Germinal center (tissue), 1 donor: ENCODE data around the gene MAP2.

ENCODE experiments used
- DNase-seq: peaks from one replicate; pipeline ENCODE4 v3.0.0; 2012; ENCODE audit warnings: mixed read lengths, low spot score

MAP2 gene

DNA sequence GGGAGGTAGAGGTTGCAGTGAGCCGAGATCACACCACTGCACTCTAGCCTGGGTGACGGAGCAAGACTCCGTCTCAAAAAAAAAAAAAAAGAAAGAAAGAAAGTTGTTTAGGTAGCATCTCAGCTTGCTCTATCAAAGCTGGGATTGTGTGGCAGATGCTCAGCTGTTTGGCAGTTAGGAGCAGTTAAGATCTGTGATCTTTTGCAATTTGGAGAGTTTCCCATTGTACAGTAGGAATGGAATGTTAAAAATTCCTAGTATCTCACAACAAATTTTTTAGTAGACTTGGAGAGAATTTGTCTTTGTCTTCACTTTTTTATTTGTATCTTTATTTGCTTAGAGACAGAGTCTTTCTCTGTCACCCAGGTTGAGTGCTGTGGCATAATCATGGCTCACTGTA is 224.9 kb downstream of the MAP2 start:
- DNase-seq, result no peak

DNA sequence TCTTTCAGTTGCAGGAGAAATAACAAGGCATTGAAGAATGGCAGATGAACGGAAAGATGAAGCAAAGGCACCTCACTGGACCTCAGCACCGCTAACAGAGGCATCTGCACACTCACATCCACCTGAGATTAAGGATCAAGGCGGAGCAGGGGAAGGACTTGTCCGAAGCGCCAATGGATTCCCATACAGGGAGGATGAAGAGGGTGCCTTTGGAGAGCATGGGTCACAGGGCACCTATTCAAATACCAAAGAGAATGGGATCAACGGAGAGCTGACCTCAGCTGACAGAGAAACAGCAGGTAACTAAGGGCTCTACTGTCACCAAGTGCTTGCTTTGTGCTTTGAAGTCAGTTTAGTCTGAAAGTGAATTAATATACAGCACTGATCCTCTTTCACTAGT is 229.3 kb downstream of the MAP2 start:
- no peak for DNase-seq

DNA sequence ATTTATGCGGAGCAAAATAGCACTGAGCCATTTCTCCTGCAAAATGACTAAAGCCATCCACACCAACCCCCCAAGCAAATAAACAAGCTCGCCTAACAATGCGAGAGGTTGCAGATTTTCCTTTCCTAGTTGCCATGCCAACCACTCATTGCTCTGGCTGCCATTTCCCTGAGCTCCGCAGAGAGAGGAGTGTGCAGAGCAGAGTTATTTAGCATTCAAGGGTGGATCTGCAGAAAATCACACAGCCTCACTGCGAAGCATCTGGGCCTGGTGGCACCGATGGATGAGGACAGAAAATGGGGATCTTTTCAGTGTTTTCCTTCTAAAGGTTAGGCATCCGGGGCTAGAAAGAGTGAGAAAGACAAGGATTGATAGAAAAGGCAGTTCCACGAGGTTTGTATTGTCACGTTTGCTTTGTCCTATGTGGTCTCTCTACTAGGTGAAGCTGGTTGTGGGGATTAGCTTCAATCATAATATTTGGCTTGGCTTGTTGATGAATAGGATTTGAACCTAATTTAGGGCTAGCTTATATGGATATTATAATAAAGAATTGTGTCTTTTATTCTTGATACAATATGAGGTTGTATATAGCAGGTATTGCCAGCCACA is 237.5 kb downstream of the MAP2 start:
- no peak for DNase-seq

DNA sequence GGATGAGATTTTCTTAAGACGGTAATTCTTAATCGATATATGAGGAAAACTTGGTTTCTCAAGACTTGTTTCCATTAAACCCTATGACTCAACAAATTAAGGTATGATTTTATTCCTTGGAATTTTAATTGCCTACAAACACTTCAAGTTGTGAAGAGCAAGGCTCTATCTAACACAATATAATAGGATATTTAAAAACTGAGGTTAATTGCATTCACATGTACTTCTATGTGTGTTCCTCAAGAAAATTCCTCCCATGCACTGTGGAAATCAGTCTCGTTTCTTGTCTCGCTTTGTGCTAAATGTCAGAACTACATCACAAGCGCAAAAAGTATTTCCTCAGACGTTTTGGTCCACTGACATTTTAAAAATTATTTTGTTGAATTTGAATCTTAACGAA is 238.2 kb downstream of the MAP2 start:
- no peak for DNase-seq

DNA sequence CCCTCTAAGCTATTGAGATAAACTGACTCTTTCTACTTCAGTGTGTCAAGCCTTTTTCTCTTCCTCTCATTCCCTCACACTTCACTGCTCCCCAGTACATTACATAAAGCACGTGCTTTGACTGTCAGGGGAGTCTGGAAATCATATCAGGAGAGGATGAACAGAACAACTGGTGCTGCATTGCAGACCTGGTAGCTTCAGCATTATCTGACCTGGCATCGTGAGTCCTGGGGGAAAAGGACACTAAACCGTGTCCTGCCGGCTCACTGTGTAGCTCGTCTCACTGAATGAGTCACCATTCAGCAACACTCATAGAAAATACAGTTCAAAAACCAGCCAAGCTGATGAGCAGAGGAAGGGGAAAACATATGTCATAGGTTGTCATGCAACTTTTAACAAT is 239.3 kb downstream of the MAP2 start:
- no peak for DNase-seq

DNA sequence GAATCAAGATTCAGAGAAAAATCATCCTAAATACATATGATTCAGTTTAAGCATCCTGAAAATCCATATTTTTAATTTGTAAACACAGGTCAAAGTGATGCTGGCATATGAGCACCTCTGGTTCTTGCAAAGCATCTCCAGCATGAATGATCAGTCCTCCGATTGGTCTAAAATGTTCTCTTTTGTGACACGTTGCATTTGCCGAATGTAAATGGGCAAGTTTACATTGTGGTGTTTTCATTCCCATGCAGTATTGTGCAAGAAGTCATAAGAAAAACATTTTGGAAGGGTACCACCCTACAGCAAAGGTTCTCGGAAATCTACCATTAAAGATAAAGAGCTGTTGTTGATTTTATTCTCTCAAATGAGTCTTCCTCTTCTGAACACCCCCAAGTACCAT is 239.8 kb downstream of the MAP2 start:
- DNase-seq, result no peak

DNA sequence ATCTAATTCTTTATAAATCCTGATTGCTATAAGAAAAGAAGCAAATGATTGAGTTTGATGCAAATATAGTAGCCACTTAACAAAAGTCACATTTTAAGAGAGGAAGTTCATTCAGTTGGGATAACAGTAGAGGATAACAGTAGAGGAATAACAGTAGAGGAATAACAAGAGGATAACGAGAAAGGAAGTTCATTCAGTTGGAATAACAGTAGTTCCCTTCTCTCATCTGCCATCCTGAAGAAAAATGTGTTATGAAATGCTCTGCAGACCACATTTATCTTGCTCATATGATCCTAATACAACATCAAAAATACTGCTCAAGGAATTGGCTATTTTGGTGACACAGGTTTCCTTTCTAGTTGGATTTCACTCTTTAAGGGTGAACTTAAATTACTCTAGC is 242.4 kb downstream of the MAP2 start:
- no peak for DNase-seq

DNA sequence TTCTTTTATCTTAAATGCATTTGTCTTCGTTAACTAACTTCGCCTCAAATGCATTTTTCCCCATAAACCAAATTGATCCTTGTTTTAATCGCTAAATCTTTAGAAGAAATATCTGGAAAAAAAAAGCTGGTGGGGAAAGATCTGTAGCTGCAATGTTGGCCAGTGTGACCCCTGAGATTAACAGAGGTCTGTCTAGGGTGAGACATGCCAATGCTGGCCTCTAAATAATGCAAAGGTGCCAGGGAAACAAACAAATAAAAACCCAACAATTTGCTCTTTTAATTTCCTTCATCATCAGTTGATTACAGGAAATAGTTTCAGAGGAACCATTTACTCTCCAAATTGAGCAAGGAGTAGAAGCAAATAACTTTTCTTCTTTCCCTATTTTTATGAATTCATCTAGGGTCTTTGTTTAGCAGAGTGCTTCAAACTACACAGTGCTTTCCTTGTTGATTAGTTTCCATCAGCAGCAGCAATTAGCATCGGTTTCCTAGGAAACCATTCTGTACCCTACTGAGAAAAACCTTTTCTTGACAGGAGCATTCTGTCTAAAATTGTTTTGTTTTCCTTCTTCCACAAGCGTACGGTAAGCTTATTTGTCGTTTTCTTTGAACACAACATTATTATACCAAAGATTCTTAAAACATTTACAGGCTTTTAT is 247.3 kb downstream of the MAP2 start:
- DNase-seq, result no peak

DNA sequence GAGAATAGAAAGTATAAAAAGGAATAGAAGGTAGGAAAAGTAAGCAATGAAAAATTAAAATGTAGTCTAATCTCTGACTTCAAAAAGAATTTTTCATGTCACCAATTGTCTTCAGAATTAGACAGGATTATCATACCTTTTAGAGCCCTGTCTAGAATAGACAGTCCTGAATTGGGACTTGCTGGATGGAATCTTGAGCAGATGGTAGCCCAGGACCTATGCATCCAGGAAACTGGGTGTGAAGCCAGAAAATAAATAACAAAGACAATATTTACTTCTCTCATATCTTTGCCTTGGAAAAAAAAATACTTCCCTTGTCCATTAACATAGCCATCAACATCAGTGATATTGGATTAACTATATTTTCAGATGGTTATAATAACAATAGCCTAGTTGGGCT is 250.0 kb downstream of the MAP2 start:
- no peak for DNase-seq

DNA sequence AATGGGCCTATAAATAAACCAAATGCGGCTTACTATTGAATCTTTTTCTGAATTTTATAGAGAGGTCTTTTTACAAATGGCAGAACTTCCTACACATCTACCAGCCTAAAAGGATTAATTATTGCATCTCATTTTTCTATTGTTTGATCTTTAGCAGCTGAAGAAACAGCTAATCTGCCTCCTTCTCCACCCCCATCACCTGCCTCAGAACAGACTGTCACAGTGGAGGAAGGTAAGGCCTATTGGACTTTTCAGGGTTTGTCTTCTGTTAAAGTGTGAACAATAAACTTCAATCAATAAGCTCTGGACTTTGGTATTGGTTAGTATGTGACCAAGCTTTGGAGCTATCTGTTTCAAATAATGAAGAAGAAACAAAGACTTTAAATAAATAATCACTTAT is 256.7 kb downstream of the MAP2 start:
- no peak for DNase-seq

DNA sequence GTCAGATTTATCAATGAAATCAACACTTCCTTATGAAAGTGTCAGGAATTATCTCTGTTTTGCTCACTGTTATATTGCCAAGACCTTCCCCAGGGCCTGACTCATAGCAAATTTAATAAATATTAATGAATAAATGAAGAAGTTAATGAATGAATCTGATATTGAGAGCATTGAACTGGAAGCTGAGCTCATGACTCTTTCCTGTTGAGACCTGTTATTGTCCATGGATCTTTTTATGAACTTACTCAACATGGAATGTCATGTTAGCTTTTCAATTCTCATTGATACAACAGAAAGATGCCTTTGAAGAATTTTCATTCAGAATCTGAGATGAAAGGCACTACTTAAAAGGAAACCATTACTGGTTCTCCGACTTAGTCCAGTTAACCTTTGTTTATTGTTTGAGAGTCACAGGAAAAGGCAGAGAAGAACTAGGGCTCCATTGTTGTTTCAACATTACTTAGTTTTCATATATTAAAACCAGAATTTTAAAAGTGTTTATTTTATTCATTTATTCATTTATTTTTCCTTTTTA is 257.4 kb downstream of the MAP2 start:
- no peak for DNase-seq

DNA sequence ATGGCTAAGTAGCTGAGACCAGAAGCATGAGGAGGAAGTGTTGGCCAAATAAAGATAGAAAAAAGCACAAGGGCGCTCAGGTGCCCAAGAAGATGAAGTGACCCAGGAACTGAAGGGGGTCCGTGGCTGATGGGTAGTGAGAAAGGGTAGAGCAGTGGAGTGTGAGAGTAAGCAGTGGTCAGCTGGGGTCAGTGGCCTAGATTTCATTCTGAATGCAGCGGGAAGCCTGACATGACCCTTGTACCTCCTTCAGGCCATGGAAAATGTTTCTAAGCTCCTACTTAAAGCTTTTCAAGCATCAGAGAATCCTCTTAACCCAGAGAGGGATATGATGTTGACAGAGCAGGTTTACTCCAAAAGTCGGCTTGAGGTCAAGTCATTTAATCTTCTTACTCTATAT is 258.8 kb downstream of the MAP2 start:
- DNase-seq, result no peak

DNA sequence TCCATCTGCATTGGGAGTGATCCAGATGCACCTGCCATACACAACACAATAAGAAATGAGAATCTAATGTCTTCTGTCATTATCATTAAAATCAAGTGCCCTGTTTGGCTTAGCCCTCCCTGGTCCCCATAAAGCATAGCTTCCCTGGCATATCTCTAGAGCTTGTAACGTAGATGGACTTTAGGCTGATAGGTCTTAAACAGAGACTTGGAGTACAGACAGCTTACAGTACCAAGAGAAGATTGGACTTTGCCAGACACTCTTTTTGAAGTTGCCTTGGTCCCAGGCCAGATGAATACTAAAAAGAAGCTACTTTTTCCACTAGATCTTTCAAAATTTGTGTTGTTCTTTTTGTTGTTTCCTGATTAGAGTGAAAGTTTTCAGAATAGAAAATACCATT is 261.5 kb downstream of the MAP2 start:
- no peak for DNase-seq

DNA sequence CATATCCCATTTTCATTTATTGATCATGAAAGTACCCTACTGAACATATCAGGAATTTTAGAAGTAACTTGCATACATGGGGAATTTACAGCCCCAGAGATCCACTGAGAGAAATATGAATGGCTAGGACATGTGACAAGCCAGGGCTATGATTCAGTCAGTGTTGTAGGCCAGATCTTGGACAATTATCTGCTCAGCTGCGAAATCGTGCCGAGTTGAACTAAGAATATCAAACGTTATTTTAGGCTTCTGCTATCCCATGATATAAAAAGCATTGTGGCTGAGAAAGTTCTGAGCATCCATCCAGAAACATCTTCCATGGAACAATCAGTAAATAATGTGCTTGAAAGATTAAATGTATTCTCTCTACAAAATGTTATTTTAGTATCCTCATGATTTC is 262.1 kb downstream of the MAP2 start:
- DNase-seq, result no peak

DNA sequence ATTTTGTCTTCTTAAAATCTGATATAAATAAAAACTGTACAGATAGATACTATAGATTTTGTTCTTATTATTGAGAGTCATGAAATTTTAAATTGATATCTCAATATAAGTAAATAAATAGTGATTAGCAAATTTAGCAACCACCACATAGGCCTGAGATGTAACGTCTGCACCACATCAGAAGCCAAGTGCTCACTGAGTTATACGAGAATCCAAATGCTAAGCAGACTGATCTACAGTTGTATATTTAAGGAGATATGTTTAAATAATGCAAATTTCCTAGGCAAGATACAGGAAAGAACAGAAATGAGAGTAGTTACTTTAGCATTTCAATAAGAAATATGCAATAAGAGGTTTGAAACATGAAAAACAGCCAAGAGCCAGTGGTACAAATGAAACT is 262.6 kb downstream of the MAP2 start:
- DNase-seq, result no peak

DNA sequence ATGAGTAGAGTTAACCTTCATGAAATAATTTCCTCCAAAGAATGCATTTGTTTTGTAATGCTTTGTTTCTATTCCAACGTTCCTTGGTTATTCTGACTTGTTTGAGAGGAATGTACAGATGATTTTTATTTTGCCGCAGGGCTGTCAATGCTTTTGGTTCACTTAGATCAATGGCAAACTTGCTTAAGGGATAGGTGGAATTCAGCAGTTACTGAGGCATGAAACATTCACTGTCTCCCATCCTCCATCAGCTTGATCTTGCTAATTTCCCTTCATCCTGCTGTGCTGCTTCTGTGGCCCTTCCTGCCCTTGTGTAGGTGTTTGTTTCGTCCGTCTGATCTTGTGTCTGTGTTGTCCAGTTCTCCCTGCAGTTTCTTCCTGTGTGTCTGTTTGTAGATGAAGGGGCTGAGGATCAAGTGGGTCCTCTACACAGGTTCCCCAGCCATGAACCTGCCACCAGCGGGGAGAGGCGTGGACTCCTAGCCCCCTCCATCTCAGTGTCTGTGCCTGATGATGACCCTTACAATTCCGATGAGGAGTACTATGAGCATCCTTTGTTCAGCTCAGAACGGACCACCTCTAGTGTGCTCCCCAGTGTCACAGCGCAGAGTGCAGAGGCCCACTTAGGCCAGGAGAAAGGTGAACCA is 263.6 kb downstream of the MAP2 start:
- no peak for DNase-seq

DNA sequence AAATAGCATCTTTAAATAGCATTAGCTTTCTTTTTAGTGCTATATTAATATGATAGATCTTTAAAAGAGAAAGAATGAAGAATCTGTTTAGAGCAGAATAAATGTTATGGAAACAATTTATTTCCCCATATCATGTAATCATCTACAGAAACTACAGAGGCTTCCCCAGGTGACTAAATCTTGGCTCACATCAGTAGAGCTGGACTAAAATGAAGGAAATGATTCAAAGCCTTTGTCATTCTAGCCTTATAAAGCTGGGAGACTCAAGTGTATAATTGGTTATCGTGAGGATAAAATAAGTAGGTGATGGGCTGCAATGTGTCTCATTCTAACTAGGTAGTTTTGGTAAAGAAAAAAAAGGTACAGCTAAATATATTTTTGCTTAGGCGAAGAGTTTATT is 264.5 kb downstream of the MAP2 start:
- DNase-seq, result no peak

DNA sequence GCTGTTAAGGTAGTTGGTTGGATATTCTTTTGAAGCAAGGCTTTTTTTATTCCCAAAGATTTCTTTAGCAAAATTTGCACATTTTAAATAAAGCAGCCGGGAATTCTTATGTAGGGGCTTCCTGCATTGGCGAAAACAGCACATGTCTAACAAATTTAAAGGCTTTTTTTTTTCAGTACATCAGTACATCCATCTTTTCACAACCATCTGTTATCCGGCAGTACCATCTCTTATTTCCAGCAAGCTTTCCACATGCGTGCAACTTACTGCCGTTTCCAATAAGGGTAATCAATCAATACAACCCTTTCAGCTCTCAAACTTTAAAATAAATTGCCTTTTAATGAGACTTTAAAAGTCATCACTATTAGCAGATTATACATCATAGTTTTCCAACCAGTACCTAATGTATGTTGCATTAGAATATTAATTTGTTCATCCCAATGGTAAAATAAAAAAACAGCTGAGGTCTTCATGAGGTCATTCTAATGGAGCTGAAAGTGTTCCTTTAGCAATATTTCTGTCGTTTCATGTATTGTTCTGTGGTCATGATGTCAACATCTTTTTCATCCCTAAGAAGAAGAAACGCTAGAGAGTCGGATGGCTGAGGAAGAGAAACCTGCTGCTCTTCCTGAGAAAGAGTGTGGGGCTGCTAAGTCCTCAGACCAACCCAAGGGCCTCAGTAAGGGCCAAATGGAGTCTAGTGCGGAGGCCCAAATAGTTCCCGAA is 266.3 kb downstream of the MAP2 start:
- DNase-seq, result no peak

DNA sequence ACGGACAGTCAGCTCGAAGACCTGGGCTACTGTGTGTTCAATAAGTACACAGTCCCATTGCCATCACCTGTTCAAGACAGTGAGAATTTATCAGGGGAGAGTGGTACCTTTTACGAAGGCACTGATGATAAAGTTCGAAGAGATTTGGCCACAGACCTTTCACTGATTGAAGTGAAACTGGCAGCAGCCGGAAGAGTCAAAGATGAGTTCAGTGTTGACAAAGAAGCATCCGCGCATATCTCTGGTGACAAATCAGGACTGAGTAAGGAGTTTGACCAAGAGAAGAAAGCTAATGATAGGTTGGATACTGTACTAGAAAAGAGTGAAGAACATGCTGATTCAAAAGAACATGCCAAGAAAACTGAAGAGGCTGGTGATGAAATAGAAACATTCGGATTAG is 270.9 kb downstream of the MAP2 start:
- no peak for DNase-seq

DNA sequence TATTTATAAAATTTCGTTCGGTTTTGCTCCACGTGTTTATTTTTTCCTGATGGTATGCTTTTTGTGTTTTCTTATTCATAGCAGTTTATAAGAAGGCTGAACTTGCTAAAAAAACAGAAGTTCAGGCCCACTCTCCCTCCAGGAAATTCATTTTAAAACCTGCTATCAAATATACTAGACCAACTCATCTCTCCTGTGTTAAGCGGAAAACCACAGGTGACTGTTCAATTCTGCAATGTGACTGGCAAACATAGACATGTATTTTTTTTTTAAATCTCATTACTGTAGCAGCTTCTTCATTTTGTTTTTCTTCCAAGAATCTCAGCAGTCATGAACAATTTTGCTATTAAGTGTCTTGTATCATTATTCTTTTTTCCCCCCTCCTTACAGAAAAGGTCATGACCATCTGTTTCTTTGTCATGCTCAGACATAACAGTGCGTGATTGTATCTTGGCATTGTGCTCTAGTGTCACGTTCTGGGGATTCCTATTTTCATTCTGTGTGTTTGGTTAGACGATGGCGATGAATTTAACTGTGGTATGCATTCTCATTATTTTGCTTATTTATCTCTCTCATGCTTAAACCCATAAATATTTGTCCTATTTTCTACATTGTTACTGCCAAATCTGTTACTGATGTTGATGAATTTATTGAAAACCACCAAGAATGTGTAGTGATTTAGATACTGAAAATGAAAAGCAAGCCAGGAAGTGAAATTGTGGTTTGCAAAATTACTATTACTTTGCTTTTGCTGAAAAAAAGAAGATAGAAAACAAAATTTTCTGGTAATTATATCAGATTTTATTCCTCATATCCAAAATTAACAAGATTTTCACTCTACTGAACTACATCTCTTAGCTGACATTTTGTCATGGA is 273.2 kb downstream of the MAP2 start:
- no peak for DNase-seq

DNA sequence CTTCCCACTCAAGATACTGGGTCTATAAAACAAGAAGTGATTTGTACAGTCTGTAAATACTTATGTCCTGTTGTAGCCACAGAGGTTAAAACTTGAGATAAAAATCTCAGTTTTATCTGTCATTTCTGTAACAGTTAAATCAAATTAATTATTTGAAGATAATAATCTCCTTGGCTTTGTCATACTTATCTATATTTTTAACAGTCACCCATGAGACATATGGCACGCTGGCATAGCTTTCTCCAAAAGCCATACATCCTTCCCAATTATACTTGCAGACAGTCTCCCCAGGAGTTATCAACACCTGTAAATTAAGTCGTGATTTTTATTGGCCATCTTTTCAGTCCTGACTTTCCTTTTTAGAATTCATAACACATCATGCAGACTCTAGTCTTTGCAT is 278.9 kb downstream of the MAP2 start:
- DNase-seq, result no peak

DNA sequence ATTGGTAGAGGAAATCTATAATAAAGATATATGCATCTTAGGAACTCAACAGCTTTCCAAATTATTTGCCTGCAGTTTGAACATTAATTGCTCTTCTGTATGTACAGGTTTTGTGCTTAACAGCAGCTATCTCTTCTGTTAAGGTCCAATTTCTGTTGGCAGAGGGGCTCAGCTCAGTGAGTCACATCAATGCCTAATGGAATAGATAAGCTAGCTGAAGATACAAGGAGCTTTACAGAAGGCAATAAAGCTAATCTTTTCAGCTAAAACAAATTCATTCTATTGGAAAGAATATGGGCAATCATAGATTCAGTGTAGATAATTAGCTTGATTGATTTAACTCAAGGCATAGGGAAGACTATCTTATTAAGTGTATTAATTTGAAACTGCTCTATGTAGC is 289.4 kb downstream of the MAP2 start:
- no peak for DNase-seq
